Ishikawa (cell line): ENCODE measurements around the gene TUBAL3.

Source experiments
- CEBPB ChIP-seq: IDR thresholded peaks from 2 replicates; pipeline ENCODE4 v1.6.1; 2012
- CREB1 ChIP-seq: IDR thresholded peaks from 2 replicates; pipeline ENCODE4 v1.6.1; 2012; ENCODE audit warnings: low read depth
- EGR1 ChIP-seq: IDR thresholded peaks from 2 replicates; pipeline ENCODE4 v1.6.1; 2012
- EP300 ChIP-seq: IDR thresholded peaks from 2 replicates; pipeline ENCODE4 v1.6.1; 2012; ENCODE audit warnings: borderline replicate concordance
- FOXM1 ChIP-seq: IDR thresholded peaks from 2 replicates; pipeline ENCODE4 v1.6.1; 2012; ENCODE audit warnings: low read depth, borderline replicate concordance
- NFIC ChIP-seq: IDR thresholded peaks from 2 replicates; pipeline ENCODE4 v1.6.1; 2012
- RAD21 ChIP-seq: IDR thresholded peaks from 2 replicates; pipeline ENCODE4 v1.6.1; 2012; ENCODE audit warnings: low read depth
- TAF1 ChIP-seq: IDR thresholded peaks from 2 replicates; pipeline ENCODE4 v1.6.1; 2012; ENCODE audit warnings: low read depth, mild to moderate bottlenecking
- TCF12 ChIP-seq: IDR thresholded peaks from 2 replicates; pipeline ENCODE4 v1.6.1; 2012; ENCODE audit warnings: low read depth
- TEAD4 ChIP-seq: IDR thresholded peaks from 2 replicates; pipeline ENCODE4 v1.6.1; 2012
- YY1 ChIP-seq: IDR thresholded peaks from 2 replicates; pipeline ENCODE4 v1.6.1; 2012; ENCODE audit warnings: low read depth
- ZBTB7A ChIP-seq: IDR thresholded peaks from 2 replicates; pipeline ENCODE4 v1.6.1; 2012; ENCODE audit warnings: low read depth
- TF ChIP-seq, protein P1 (sequence below): IDR thresholded peaks from 2 replicates; pipeline ENCODE4 v1.6.1; 2012
- TF ChIP-seq, protein P2 (sequence below): IDR thresholded peaks from 2 replicates; pipeline ENCODE4 v1.6.1; 2012
- TF ChIP-seq, protein P3 (sequence below): IDR thresholded peaks from 2 replicates; pipeline ENCODE4 v1.6.1; 2012; ENCODE audit warnings: low read depth, mild to moderate bottlenecking

TUBAL3 gene

DNA sequence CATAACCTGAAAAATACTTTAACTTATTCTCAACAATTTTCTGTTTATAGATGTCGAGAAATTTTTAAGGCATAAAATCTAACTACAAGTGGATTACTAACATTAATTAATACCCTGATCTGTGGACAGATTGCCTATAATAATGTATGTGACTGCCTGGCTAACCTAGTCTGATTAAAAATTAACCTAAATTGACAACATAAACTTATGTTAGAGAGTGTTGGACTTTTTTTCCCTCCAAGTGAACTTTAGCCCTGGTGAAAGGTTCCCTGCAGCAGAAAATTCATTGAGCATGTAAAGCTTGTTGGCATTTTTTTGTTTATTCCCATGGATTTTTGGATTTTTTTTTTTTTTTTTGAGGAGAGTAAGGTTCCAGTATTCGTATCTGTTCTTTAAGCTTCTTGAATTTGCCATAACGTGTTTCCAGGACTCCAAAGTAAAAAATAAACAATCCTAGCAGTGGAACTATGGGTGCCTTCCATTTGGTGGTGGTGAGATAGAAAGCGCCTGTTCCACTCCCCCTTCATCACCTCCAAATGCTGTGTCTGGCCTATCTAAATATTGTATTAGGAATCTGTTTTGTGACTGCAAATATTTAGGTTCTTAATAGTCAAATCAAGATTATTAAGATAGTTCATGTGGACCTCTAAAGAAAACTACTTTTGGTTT, 43.8 kb upstream of the TUBAL3 start:
- TF ChIP-seq NFIC (no peak), ZBTB7A (no peak), EGR1 (no peak), CREB1 (no peak), FOXM1 (no peak), EP300 (no peak)
- TF ChIP-seq, protein P1, sequence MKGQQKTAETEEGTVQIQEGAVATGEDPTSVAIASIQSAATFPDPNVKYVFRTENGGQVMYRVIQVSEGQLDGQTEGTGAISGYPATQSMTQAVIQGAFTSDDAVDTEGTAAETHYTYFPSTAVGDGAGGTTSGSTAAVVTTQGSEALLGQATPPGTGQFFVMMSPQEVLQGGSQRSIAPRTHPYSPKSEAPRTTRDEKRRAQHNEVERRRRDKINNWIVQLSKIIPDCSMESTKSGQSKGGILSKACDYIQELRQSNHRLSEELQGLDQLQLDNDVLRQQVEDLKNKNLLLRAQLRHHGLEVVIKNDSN = no peak

DNA sequence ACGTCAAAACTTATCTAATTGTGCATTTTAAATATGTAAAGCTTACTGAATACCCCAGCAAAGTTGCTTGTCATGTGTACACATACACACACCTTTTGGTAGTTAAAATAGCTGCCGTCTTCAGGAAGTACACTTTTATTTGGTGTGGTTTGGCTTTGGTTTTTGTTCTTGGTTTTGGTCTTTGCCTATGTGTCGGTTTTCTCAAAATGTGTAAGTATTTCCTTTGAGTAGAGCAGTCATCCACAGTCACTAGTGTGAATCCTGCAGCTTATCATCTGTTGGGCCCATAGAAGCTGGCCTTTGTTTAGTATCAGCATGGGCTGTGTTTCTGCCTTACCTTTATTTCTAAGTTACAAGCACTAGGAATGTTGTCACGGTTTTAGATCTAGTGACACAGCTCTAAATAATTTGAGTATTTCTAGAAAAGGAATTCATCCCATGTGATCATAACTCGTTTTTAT, 43.0 kb upstream of the TUBAL3 start:
- TF ChIP-seq, protein P2, sequence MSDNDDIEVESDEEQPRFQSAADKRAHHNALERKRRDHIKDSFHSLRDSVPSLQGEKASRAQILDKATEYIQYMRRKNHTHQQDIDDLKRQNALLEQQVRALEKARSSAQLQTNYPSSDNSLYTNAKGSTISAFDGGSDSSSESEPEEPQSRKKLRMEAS = no peak
- TF ChIP-seq TEAD4 = no peak

DNA sequence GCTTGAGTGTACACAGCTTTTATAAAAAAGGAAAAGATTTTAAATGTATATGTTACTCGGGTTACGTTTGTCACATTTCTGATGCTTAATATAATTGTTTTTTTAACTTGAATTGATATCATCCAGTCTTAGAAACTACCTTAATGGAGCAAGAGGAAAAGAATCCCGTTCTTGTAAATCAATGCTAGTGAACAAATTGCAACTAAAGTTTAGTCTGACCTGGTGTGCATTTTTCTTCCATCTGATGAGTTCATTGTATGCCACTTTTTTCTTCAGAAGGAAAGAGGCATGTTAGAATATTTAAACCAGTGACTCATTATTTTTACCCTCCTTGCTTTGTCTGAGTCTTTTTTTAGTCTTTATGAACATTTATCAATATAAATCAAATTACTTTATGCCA, 42.4 kb upstream of the TUBAL3 start:
- TF ChIP-seq EGR1 = no peak
- TF ChIP-seq EP300 = no peak
- no peak for TF ChIP-seq TCF12
- TF ChIP-seq YY1 = no peak
- TF ChIP-seq, protein P2 = no peak
- no peak for TF ChIP-seq TEAD4
- TF ChIP-seq NFIC = no peak
- no peak for TF ChIP-seq FOXM1
- no peak for TF ChIP-seq CEBPB
- TF ChIP-seq, protein P3, sequence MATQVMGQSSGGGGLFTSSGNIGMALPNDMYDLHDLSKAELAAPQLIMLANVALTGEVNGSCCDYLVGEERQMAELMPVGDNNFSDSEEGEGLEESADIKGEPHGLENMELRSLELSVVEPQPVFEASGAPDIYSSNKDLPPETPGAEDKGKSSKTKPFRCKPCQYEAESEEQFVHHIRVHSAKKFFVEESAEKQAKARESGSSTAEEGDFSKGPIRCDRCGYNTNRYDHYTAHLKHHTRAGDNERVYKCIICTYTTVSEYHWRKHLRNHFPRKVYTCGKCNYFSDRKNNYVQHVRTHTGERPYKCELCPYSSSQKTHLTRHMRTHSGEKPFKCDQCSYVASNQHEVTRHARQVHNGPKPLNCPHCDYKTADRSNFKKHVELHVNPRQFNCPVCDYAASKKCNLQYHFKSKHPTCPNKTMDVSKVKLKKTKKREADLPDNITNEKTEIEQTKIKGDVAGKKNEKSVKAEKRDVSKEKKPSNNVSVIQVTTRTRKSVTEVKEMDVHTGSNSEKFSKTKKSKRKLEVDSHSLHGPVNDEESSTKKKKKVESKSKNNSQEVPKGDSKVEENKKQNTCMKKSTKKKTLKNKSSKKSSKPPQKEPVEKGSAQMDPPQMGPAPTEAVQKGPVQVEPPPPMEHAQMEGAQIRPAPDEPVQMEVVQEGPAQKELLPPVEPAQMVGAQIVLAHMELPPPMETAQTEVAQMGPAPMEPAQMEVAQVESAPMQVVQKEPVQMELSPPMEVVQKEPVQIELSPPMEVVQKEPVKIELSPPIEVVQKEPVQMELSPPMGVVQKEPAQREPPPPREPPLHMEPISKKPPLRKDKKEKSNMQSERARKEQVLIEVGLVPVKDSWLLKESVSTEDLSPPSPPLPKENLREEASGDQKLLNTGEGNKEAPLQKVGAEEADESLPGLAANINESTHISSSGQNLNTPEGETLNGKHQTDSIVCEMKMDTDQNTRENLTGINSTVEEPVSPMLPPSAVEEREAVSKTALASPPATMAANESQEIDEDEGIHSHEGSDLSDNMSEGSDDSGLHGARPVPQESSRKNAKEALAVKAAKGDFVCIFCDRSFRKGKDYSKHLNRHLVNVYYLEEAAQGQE = no peak
- TF ChIP-seq, protein P1 = no peak
- no peak for TF ChIP-seq TAF1
- no peak for TF ChIP-seq ZBTB7A
- no peak for TF ChIP-seq CREB1

DNA sequence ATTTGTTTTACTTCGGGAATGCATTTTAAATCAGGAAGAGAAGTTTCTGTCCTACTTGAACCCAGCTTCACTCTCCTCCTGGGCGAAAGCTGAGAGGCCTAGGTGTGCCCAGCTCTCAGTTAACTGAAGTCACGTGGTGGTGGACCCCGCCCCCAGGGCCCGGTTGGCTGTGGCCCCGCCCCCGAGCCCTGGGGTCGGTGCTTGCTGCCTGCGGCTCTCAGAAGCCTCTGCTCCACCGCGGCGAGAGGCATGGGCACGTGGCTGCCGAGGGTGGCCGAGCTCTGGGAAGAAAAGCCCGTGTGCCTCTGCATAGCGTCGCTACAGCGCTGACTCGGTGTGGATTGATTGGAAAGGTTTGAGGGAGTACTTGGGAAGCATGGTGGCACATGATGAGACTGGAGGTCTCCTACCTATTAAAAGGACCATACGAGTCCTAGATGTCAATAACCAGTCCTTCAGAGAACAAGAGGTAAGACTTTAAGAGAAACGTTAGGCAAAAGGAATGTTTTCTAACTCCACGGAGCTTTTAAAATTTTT, 41.8 kb upstream of the TUBAL3 start:
- TF ChIP-seq, protein P2 = peak; percentile 95
- no peak for TF ChIP-seq TEAD4
- TF ChIP-seq EGR1 = no peak
- no peak for TF ChIP-seq RAD21
- TF ChIP-seq EP300 = no peak
- TF ChIP-seq FOXM1 = no peak
- TF ChIP-seq ZBTB7A = no peak
- TF ChIP-seq NFIC = no peak
- TF ChIP-seq, protein P1 = peak; percentile 94
- no peak for TF ChIP-seq CEBPB
- TF ChIP-seq, protein P3 = no peak
- peak; percentile 71 for TF ChIP-seq TAF1
- TF ChIP-seq CREB1 = no peak
- TF ChIP-seq YY1 = no peak
- no peak; the same call in 1 of the 2 replicates for TF ChIP-seq TCF12

DNA sequence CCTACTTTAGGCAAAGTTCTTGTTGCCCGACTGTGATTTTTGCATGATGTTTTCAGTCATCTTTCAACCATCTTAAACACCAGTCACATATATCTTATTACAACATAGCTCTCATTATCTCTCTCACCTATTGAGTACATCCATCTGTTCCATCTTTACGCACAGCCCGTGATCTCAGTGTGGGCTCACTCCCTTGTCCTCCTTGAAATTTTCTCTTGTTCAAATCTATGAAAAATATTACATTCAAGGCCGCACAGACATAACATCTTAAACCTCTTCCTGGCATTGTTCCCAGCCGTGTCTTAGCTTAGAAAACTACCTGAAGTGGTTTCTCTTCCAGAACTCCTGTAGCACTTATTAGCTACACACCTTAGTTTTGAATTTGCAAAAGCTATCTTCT, 40.4 kb upstream of the TUBAL3 start:
- TF ChIP-seq CEBPB (no peak), ZBTB7A (no peak), TEAD4 (no peak), TAF1 (no peak), CREB1 (no peak), TCF12 (no peak), YY1 (no peak), EP300 (no peak), FOXM1 (no peak), NFIC (no peak), RAD21 (no peak), EGR1 (no peak)
- TF ChIP-seq, protein P2 = no peak
- TF ChIP-seq, protein P1 = no peak
- TF ChIP-seq, protein P3 = no peak
